NCI-H1092 treated with DMSO at 0.1 percent for 48 hours (cell line): ENCODE results near the gene SSR2.
"Not testable (repeated sequence)": the region's sequence is repeated elsewhere in the genome, so short reads cannot be mapped to it uniquely, and the experiment has no call there.

Source experiments
- DNase-seq: peaks from one replicate; lab custom pipeline; 2025; lab: John Stamatoyannopoulos, UW

Gene SSR2

GRCh38 chr1:155993595-155993994 is 27.2 kb downstream of the SSR2 start:
- no peak for DNase-seq

- DNase-seq: no peak
These were observed 30.6 kb downstream of the SSR2 start for GRCh38 chr1:155990005-155990739.

GRCh38 chr1:155989242-155990004 is 31.3 kb downstream of the SSR2 start:
- peak; percentile 53 for DNase-seq

GRCh38 chr1:155984903-155985645 is 35.7 kb downstream of the SSR2 start:
- DNase-seq: not testable (repeated sequence)

- peak; percentile 41 for DNase-seq
These were observed 36.4 kb downstream of the SSR2 start for GRCh38 chr1:155984341-155984740.

GRCh38 chr1:155983191-155984024 is 37.3 kb downstream of the SSR2 start:
- peak; percentile 44 for DNase-seq

GRCh38 chr1:155982106-155982505 is 38.6 kb downstream of the SSR2 start:
- DNase-seq: no peak

- no peak for DNase-seq
These were observed 39.3 kb downstream of the SSR2 start for GRCh38 chr1:155981266-155982088.

- DNase-seq: no peak
These were observed 41.0 kb downstream of the SSR2 start for GRCh38 chr1:155979597-155980343.

- DNase-seq: no peak
These were observed 41.8 kb downstream of the SSR2 start for GRCh38 chr1:155978973-155979429.

GRCh38 chr1:155978325-155978972 is 42.3 kb downstream of the SSR2 start, which contains the start of gene ARHGEF2:
Gene ARHGEF2, minus strand, starts transcription at chr1:155978547. Its CDS starts 120 bp downstream, at chr1:155978427.
- peak; percentile 78 for DNase-seq

- DNase-seq: peak; percentile 53
These were observed 42.9 kb downstream of the SSR2 start for GRCh38 chr1:155977690-155978324.

GRCh38 chr1:155976913-155977689 is 43.6 kb downstream of the SSR2 start:
- peak; percentile 63 for DNase-seq

GRCh38 chr1:155976062-155976912 is 44.5 kb downstream of the SSR2 start:
- DNase-seq: peak; percentile 95

GRCh38 chr1:155975375-155976061 is 45.2 kb downstream of the SSR2 start:
- no peak for DNase-seq
